ENCODE data around the gene ADAMTS15. TPM values are rescaled to one million over a fixed set of nuclear protein-coding genes. Genes with fewer than 3 reads are reported as not detected.
A peak's percentile ranks its signal among the peaks of the same experiment; 100 is the strongest.

ADAMTS15 gene
- total RNA-seq, 2 experiments from 2014 or later, result not detected

DNA sequence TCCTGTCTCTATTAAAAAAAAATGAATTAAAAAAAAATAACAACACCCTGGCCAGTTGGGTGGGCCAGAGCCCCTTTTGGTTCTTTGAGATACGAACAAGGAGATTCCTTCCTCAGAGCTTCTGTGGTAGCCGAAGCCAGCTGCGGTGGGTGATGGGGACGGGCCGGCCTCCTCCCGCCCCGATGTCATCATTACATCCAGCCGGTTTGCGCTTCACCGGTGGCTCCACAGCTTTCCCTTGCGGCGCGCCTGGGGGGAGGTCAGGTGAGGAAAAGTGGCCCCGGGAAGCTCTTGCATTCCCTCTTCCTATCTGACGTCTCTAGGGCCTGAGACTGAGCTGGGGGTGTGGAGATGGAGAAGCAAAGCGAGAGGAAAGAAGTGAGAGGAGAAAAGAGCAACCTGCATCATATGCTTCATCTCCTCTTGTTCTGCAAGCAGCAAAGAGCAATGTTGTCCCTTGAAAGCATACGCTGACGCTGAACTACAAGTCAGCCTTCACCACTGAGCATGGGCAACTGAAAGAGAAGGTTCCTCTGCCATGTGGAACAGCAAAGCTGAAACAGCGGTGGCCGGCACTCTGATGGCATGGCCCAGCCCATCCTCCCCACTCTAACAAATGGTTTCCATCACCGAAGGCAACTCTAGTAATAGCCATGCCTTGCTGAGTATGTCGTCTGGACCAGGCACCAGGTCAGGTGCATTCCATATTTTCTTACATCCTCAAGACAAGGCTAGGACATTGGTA lies 26.0 kb upstream of the ADAMTS15 start:
- POLR2A ChIA-PET, result no interaction called here
- peaks cover 36% of the 10 kb centered on the region for H3K27me3 Mint-ChIP-seq
- no peaks in the 10 kb centered on the region for H3K36me3 Mint-ChIP-seq
- H3K4me1 Mint-ChIP-seq (ENCODE audit: low read depth), result peaks cover 3% of the 10 kb centered on the region
- no peak overlapping the region for H3K27ac Mint-ChIP-seq
- intact Hi-C loops (cut with micrococcal nuclease), result no loop called here
- no peak for DNase-seq
- CTCF ChIA-PET, result interaction anchor here (0.7 kb wide), 1 partner anchor 560 kb away, joined by 3 read pairs; no protein-coding TSS in a partner anchor
- no peaks in the 10 kb centered on the region for H3K9me3 Mint-ChIP-seq
- H3K4me3 Mint-ChIP-seq, result no peak overlapping the region

DNA sequence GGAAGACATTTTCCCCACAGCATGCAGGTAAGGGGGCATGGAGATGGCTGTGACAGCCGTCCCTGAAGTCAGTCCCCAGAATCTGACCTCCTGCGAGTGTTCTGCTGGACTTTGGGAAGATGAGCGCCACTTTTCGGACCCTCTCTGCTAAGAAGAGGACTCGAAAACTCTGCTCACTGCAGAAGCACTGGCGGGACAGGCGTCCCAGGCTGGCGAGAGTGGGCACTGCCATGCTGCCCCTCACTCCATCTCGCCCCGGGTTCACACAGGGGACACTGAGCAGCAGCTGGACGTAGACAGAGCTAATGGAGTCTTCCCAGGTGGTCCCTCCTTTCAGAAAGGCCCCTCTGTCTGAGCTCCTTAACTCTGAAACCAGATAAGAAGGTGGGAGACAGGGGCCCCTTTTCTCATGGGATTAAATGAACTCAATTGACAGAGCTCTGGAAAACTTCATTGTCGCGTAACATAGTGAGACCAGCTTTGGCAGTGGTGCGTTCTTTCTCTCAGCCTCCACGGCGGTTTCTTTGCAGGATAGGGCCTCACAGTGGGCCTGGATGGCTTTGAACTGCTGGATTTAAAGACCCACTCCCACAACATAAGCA lies 24.8 kb upstream of the ADAMTS15 start:
- H3K27me3 Mint-ChIP-seq, result peaks cover 35% of the 10 kb centered on the region
- DNase-seq, result no peak
- ChIA-PET POLR2A (no interaction called here), CTCF (interaction anchor here (1.0 kb wide), 1 partner anchor 439 kb away, joined by 3 read pairs; no protein-coding TSS in a partner anchor)
- no peak overlapping the region for H3K27ac Mint-ChIP-seq
- intact Hi-C loops (cut with micrococcal nuclease), result no loop called here
- no peaks in the 10 kb centered on the region for H3K9me3 Mint-ChIP-seq
- H3K4me3 Mint-ChIP-seq, result no peak overlapping the region
- H3K4me1 Mint-ChIP-seq (ENCODE audit: low read depth), result peaks cover 6% of the 10 kb centered on the region
- no peaks in the 10 kb centered on the region for H3K36me3 Mint-ChIP-seq

GRCh38 chr11:130424613-130425140 lies 23.8 kb upstream of the ADAMTS15 start:
- no peak for DNase-seq
- Mint-ChIP-seq H3K27me3 (peaks cover 46% of the 10 kb centered on the region), H3K9me3 (no peaks in the 10 kb centered on the region), H3K27ac (no peak overlapping the region), H3K4me3 (no peak overlapping the region), H3K36me3 (no peaks in the 10 kb centered on the region), H3K4me1 (ENCODE audit: low read depth) (peaks cover 8% of the 10 kb centered on the region)
- POLR2A ChIA-PET, result no interaction called here
- intact Hi-C loops (cut with micrococcal nuclease), result no loop called here
- CTCF ChIA-PET, result interaction anchor here (1.0 to 2.1 kb wide), 3 partner anchors 10 to 438 kb away, joined by 3 to 6 read pairs (median 4); no protein-coding TSS in a partner anchor

DNA sequence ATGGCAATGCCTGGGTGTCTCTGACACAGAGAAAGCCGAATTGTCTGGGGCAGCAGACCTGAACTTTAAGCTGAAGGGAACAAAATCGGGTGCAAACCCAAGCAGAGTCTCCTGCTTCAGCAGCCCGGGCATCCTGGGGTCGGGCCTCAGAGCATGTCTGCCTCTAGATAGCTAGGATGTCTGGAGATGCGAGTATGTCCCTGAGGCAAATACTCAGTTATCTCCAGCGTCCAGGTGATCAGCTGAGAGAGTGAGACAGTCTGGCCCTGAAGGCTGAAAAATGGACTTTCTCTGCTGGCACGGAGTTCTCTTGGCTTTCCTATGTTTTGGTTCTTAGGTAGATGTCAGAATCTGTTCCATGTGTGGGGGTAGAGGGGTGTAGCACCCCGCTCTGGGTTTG lies 23.3 kb upstream of the ADAMTS15 start:
- intact Hi-C loops (cut with micrococcal nuclease), result no loop called here
- ChIA-PET POLR2A (no interaction called here), CTCF (interaction anchor here (1.3 to 2.1 kb wide), 3 partner anchors 10 to 437 kb away, joined by 4 to 8 read pairs (median 6); no protein-coding TSS in a partner anchor)
- Mint-ChIP-seq H3K4me1 (ENCODE audit: low read depth) (peaks cover 8% of the 10 kb centered on the region), H3K9me3 (no peaks in the 10 kb centered on the region), H3K4me3 (no peak overlapping the region), H3K27ac (no peak overlapping the region), H3K27me3 (peaks cover 49% of the 10 kb centered on the region), H3K36me3 (no peaks in the 10 kb centered on the region)
- no peak for DNase-seq

GRCh38 chr11:130426223-130426836 lies 22.1 kb upstream of the ADAMTS15 start:
- Mint-ChIP-seq H3K9me3 (no peaks in the 10 kb centered on the region), H3K27me3 (peaks cover 49% of the 10 kb centered on the region), H3K36me3 (no peaks in the 10 kb centered on the region), H3K4me3 (no peak overlapping the region), H3K27ac (no peak overlapping the region), H3K4me1 (ENCODE audit: low read depth) (peaks cover 8% of the 10 kb centered on the region)
- intact Hi-C loops (cut with micrococcal nuclease), result no loop called here
- POLR2A ChIA-PET, result no interaction called here
- CTCF ChIA-PET, result interaction anchor here (0.9 to 2.1 kb wide), 4 partner anchors 213 to 467 kb away, joined by 3 to 8 read pairs (median 4); no protein-coding TSS in a partner anchor
- no peak for DNase-seq

DNA sequence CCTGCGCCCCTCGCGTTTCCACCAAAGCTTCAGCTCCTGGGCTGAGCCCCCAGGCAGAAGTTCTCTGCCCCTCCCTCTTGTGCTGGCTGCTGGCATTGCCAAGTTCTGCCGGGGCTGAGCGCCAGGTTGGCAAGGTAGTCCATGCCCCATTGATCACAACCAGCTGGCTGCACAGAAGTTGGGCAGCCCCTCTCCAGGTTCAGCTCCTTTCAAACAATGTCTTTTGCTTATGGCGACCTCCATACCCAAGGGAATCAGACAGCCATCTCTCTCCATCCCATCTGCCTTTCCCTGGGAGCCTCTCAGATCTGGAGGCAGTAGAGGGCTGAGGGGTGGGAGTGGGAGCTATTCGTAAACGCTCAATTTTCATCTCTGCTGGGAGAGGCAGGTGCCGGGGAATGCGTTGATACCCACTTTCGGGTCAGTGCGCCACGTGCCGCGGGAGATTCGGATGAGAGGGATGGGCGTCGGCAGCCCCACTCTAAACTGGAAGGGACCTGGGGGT lies 21.6 kb upstream of the ADAMTS15 start:
- no peaks in the 10 kb centered on the region for H3K9me3 Mint-ChIP-seq
- H3K27ac Mint-ChIP-seq, result no peak overlapping the region
- DNase-seq, result no peak
- ChIA-PET CTCF (interaction anchor here (0.9 to 2.1 kb wide), 3 partner anchors 214 to 467 kb away, joined by 3 to 8 read pairs (median 3); no protein-coding TSS in a partner anchor), POLR2A (no interaction called here)
- intact Hi-C loops (cut with micrococcal nuclease), result no loop called here
- H3K4me1 Mint-ChIP-seq (ENCODE audit: low read depth), result peaks cover 8% of the 10 kb centered on the region
- no peak overlapping the region for H3K4me3 Mint-ChIP-seq
- H3K36me3 Mint-ChIP-seq, result no peaks in the 10 kb centered on the region
- H3K27me3 Mint-ChIP-seq, result peaks cover 47% of the 10 kb centered on the region

DNA sequence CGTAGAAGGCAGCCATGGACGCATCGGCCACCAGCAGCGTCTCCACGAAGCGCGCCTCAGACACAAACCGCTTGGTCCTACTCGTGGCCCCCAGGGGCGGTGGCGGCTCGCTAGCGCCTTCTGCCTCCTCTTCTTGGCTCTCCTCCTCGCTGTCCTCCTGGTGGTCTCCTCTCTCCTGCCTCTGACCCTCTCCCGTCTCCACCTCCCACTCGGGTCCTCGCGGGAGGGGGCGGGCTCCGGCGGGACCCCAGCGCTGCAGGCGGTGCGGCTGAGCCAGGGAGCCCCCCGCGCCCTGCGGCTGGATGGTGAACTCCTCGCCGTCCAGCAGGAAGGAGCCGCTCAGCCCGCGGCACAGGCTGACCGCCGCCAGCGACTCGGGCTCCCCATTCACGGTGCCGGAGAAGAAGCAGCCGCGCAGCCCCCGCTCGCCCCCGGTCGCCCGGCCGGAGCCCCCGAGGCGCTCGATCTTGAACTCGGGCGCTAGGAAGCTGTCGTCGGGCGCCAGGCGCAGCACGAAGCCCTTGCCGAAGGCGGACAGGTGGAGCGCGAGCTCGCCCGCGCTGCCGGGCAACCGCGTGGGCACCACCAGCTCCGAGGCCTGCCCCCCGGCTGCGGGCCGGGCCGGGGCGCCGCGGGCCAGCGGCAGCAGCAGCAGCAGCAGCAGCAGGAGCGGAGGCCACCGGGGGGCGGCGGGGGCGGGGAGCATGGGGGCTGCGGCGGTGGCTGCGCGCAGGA lies 20.7 kb upstream of the ADAMTS15 start:
- intact Hi-C loops (cut with micrococcal nuclease), result no loop called here
- Mint-ChIP-seq H3K4me1 (ENCODE audit: low read depth) (peaks cover 8% of the 10 kb centered on the region), H3K27me3 (peaks cover 47% of the 10 kb centered on the region), H3K27ac (no peak overlapping the region), H3K36me3 (no peaks in the 10 kb centered on the region), H3K9me3 (no peaks in the 10 kb centered on the region), H3K4me3 (no peak overlapping the region)
- DNase-seq, result no peak
- ChIA-PET CTCF (interaction anchor here (1.0 to 13.1 kb wide), 3 partner anchors 215 to 466 kb away, joined by 3 to 347 read pairs (median 7); no protein-coding TSS in a partner anchor), POLR2A (no interaction called here)

DNA sequence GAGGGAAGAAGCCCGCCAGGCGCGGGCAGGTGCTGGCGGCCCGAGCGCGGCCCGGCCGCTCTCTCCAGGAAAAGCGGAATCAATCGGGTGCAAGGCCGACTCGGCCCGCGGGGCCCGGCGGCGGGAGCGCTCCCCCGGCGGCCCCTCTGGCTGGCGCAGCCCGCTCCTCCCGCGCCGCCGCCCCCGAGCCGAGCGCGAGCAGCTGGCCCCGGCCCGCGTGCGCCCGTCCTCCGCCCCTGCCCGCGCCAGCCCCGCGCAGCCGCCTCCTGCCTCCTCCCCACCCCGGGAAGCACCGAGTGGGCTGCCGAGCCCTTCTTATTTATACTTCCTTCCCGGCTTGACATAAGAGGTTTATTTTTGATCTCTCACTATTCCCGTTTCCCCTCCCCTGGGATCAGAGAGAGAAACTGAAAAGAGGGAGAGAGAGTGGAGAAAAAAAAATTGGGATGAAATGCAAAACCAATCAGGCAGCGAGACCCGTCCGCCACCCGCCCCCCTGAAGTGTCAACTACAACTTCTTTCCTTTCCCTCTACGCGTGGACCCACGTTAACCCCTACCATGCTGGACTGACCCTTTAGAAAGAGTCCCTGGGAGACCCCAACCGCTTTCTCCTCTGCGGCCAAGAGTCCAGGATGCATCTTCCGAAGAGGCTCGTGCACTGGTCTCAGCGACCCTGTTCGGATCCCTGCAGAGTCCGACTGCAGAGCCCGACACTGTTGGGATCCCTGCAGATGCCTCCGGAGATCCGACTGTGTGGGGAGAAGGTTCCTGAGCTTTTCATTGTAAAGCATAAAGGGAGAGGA lies 19.9 kb upstream of the ADAMTS15 start, which contains the start of gene ADAMTS8:
Gene ADAMTS8 (minus strand): TSS at position 294 of the 804 bp plus-strand sequence. CDS start 323 bp downstream, outside the sequence.
- H3K4me3 Mint-ChIP-seq, result peak within 1 kb of the TSS; percentile 24
- ChIA-PET POLR2A (no interaction called here), CTCF (interaction anchor here (1.1 to 13.1 kb wide), 2 partner anchors 215 to 433 kb away, joined by 7 to 347 read pairs; no protein-coding TSS in a partner anchor)
- DNase-seq, result no peak
- no peak within 1 kb of the TSS for H3K27ac Mint-ChIP-seq
- H3K27me3 Mint-ChIP-seq, result peaks cover 47% of the 10 kb centered on the region
- peaks cover 8% of the 10 kb centered on the region for H3K4me1 Mint-ChIP-seq (ENCODE audit: low read depth)
- intact Hi-C loops (cut with micrococcal nuclease), result no loop called here
- no peaks in the 10 kb centered on the region for H3K36me3 Mint-ChIP-seq
- H3K9me3 Mint-ChIP-seq, result no peaks in the 10 kb centered on the region

GRCh38 chr11:130429120-130429681 lies 19.2 kb upstream of the ADAMTS15 start:
- no peak overlapping the region for H3K4me3 Mint-ChIP-seq

GRCh38 chr11:130429983-130430382 lies 18.5 kb upstream of the ADAMTS15 start:
- H3K4me1 Mint-ChIP-seq (ENCODE audit: low read depth), result peaks cover 8% of the 10 kb centered on the region
- DNase-seq, result no peak
- H3K4me3 Mint-ChIP-seq, result no peak overlapping the region
- H3K9me3 Mint-ChIP-seq, result no peaks in the 10 kb centered on the region
- ChIA-PET CTCF (interaction anchor here (1.2 to 13.1 kb wide), 5 partner anchors 13 to 431 kb away, joined by 3 to 347 read pairs (median 6); no protein-coding TSS in a partner anchor), POLR2A (no interaction called here)
- no peaks in the 10 kb centered on the region for H3K36me3 Mint-ChIP-seq
- H3K27ac Mint-ChIP-seq, result no peak overlapping the region
- intact Hi-C loops (cut with micrococcal nuclease), result loop anchor here (10.0 kb wide), 2 partner anchors 205 to 235 kb away; no protein-coding TSS in a partner anchor
- H3K27me3 Mint-ChIP-seq, result peaks cover 40% of the 10 kb centered on the region

More at GRCh38 chr11:130429120-130429681, 19.2 kb upstream of the ADAMTS15 start:
- intact Hi-C loops (cut with micrococcal nuclease), result no loop called here
- peaks cover 8% of the 10 kb centered on the region for H3K4me1 Mint-ChIP-seq (ENCODE audit: low read depth)
- no peaks in the 10 kb centered on the region for H3K9me3 Mint-ChIP-seq
- CTCF ChIA-PET, result interaction anchor here (1.2 to 13.1 kb wide), 3 partner anchors 204 to 432 kb away, joined by 3 to 347 read pairs (median 6); no protein-coding TSS in a partner anchor
- no peaks in the 10 kb centered on the region for H3K36me3 Mint-ChIP-seq
- H3K27me3 Mint-ChIP-seq, result peaks cover 47% of the 10 kb centered on the region
- H3K27ac Mint-ChIP-seq, result no peak overlapping the region
- no peak for DNase-seq
- POLR2A ChIA-PET, result no interaction called here
